Activated CD8-positive, alpha-beta T cell treated with anti-CD3 and anti-CD28 coated beads for 36 hours (primary cell): ENCODE data around the gene SLC16A7. TPM values are rescaled to one million over a fixed set of nuclear protein-coding genes. Genes with fewer than 3 reads are reported as not detected.
A peak's percentile ranks its signal among the peaks of the same experiment; 100 is the strongest.

ENCODE experiments used
- ATAC-seq: fragments of 200-7000 bp; cut with Tn5 transposase; one replicate; pipeline ENCODE4 v1.10.0; 2021; ENCODE audit warnings: mild to moderate bottlenecking, moderate library complexity
- CTCF ChIA-PET: fragments of 350-600 bp; sonication (Branson Sonifier 250); formaldehyde crosslinking; loops from one replicate; lab custom pipeline; 2021; ENCODE audit warnings: antibody characterized with exemption; lab: Charles Lee
- POLR2A ChIA-PET: fragments of 350-600 bp; sonication (Branson Sonifier 250); formaldehyde crosslinking; loops from one replicate; lab custom pipeline; 2021; ENCODE audit warnings: antibody characterized with exemption; lab: Charles Lee
- DNase-seq: peaks from one replicate; pipeline ENCODE4 v3.0.0-alpha.2; 2020
- H3K27ac Mint-ChIP-seq: one replicate; pipeline ENCODE4 v1.8.0; 2021; ENCODE audit warnings: mild to moderate bottlenecking, mixed read lengths
- H3K27me3 Mint-ChIP-seq: one replicate; pipeline ENCODE4 v1.8.0; 2021; ENCODE audit warnings: mixed read lengths
- H3K36me3 Mint-ChIP-seq: one replicate; pipeline ENCODE4 v1.8.0; 2021; ENCODE audit warnings: low read depth, mixed read lengths
- H3K4me1 Mint-ChIP-seq: one replicate; pipeline ENCODE4 v1.8.0; 2021; ENCODE audit warnings: low read depth, mixed read lengths
- H3K4me3 Mint-ChIP-seq: one replicate; pipeline ENCODE4 v1.8.0; 2021; ENCODE audit warnings: mild to moderate bottlenecking, moderate library complexity, mixed read lengths
- H3K9me3 Mint-ChIP-seq: one replicate; pipeline ENCODE4 v1.8.0; 2021; ENCODE audit warnings: mixed read lengths
- CTCF ChIP-seq: fragments of 200-600 bp; IDR thresholded peaks from one replicate; pipeline ENCODE4 v1.8.0; 2022; ENCODE audit warnings: antibody characterized with exemption, mild to moderate bottlenecking
- intact Hi-C: fragments of 100-400 bp; cut with micrococcal nuclease; formaldehyde crosslinking; loops from one replicate; pipeline ENCODE4 v1.10.0; 2022
- total RNA-seq, 2 experiments: library from RNA; stranded (reverse); gene quantifications; one replicate each; pipeline ENCODE4 v1.2.3, GENCODE V29; 2021

Gene SLC16A7
- total RNA-seq, 2 experiments from 2014 or later: 21.0 to 21.4 TPM

GRCh38 chr12:59649203-59649602 is 53.4 kb downstream of the SLC16A7 start:
- Mint-ChIP-seq H3K36me3 (peaks cover 46% of the 10 kb centered on the region), H3K4me3 (no peak overlapping the region), H3K27me3 (no peaks in the 10 kb centered on the region), H3K9me3 (peaks cover 18% of the 10 kb centered on the region), H3K4me1 (peaks cover 33% of the 10 kb centered on the region), H3K27ac (no peak overlapping the region)
- TF ChIP-seq CTCF: no peak
- DNase-seq: no peak
- ChIA-PET CTCF (interaction anchor here (1.5 kb wide), 1 partner anchor 10 kb away, joined by 6 read pairs; no protein-coding TSS in a partner anchor), POLR2A (no interaction called here)
- no peak for ATAC-seq
- intact Hi-C loops: no loop called here

- H3K4me1 Mint-ChIP-seq: peaks cover 37% of the 10 kb centered on the region
- no peaks in the 10 kb centered on the region for H3K27me3 Mint-ChIP-seq
- H3K4me3 Mint-ChIP-seq: no peak overlapping the region
- POLR2A ChIA-PET: interaction anchor here (0.6 to 1.1 kb wide), 3 partner anchors 33 to 180 kb away, joined by 3 to 6 read pairs (median 5); partner anchors contain the start of gene SLC16A7
- intact Hi-C loops: no loop called here
- CTCF ChIA-PET: interaction anchor here (0.8 to 1.3 kb wide), 4 partner anchors 9 to 14 kb away, joined by 3 to 4 read pairs (median 4); no protein-coding TSS in a partner anchor
- DNase-seq: no peak
- H3K9me3 Mint-ChIP-seq: peaks cover 8% of the 10 kb centered on the region
- ATAC-seq: no peak
- H3K27ac Mint-ChIP-seq: no peak overlapping the region
- peaks cover 35% of the 10 kb centered on the region for H3K36me3 Mint-ChIP-seq
- no peak for TF ChIP-seq CTCF
These were observed 54.9 kb downstream of the SLC16A7 start for GRCh38 chr12:59650588-59651228.

GRCh38 chr12:59651229-59651920 is 55.5 kb downstream of the SLC16A7 start:
- no peaks in the 10 kb centered on the region for H3K27me3 Mint-ChIP-seq
- peak; percentile 42 for ATAC-seq
- TF ChIP-seq CTCF: no peak
- DNase-seq: no peak
- no peak overlapping the region for H3K27ac Mint-ChIP-seq
- ChIA-PET CTCF (interaction anchor here (0.8 to 1.3 kb wide), 4 partner anchors 8 to 15 kb away, joined by 3 to 4 read pairs (median 4); no protein-coding TSS in a partner anchor), POLR2A (interaction anchor here (0.6 to 1.1 kb wide), 2 partner anchors 34 to 55 kb away, joined by 3 to 6 read pairs; partner anchors contain the start of gene SLC16A7)
- H3K4me1 Mint-ChIP-seq: peaks cover 39% of the 10 kb centered on the region
- no peak overlapping the region for H3K4me3 Mint-ChIP-seq
- peaks cover 33% of the 10 kb centered on the region for H3K36me3 Mint-ChIP-seq
- peaks cover 6% of the 10 kb centered on the region for H3K9me3 Mint-ChIP-seq
- intact Hi-C loops: no loop called here

GRCh38 chr12:59652130-59652529 is 56.3 kb downstream of the SLC16A7 start:
- Mint-ChIP-seq H3K9me3 (peaks cover 3% of the 10 kb centered on the region), H3K27me3 (no peaks in the 10 kb centered on the region), H3K36me3 (peaks cover 29% of the 10 kb centered on the region), H3K4me1 (peaks cover 39% of the 10 kb centered on the region), H3K27ac (no peak overlapping the region), H3K4me3 (no peak overlapping the region)
- ChIA-PET CTCF (interaction anchor here (1.2 kb wide), 1 partner anchor 10 kb away, joined by 4 read pairs; no protein-coding TSS in a partner anchor), POLR2A (no interaction called here)
- ATAC-seq (no peak), DNase-seq (no peak)
- intact Hi-C loops: no loop called here
- no peak for TF ChIP-seq CTCF

- peaks cover 16% of the 10 kb centered on the region for H3K36me3 Mint-ChIP-seq
These were observed 58.2 kb downstream of the SLC16A7 start for GRCh38 chr12:59654061-59654460.

More at GRCh38 chr12:59654061-59654460, 58.2 kb downstream of the SLC16A7 start:
- Mint-ChIP-seq H3K4me1 (peaks cover 38% of the 10 kb centered on the region), H3K4me3 (no peak overlapping the region), H3K9me3 (no peaks in the 10 kb centered on the region), H3K27ac (no peak overlapping the region), H3K27me3 (no peaks in the 10 kb centered on the region)
- POLR2A ChIA-PET: interaction anchor here (1.0 kb wide), 1 partner anchor 57 kb away, joined by 3 read pairs; no protein-coding TSS in a partner anchor
- no peak for TF ChIP-seq CTCF
- ATAC-seq: no peak
- DNase-seq: no peak
- CTCF ChIA-PET: no interaction called here
- intact Hi-C loops: no loop called here
